Thoracic aorta (tissue), 2 donors: ENCODE data around the gene GALNT9. TPM values are rescaled to one million over a fixed set of nuclear protein-coding genes. Genes with fewer than 3 reads are reported as not detected.

Experiments used
- ATAC-seq: fragments of 150-250 bp; one replicate; pipeline ENCODE4 v1.8.0; 2017; ENCODE audit warnings: low read depth; ENCODE audit not compliant: insufficient number of reproducible peaks, low FRiP score
- DNase-seq: peaks from one replicate; pipeline ENCODE4 v3.0.0-alpha.2; 2020; ENCODE audit warnings: low spot score
- H3K27ac ChIP-seq, 2 donors: fragments of 200-600 bp; sonication (generic); 1 replicate in 1 of 2; 2 replicates in 1 of 2; pipeline ENCODE4 v1.5.1; 2016; ENCODE audit warnings: mild to moderate bottlenecking in 2 of 2, moderate library complexity in 2 of 2
- H3K27me3 ChIP-seq: fragments of 200-600 bp; sonication (generic); replicated peaks from 2 replicates; pipeline ENCODE4 v1.6.0; 2016; ENCODE audit warnings: mild to moderate bottlenecking; ENCODE audit not compliant: insufficient read depth
- H3K36me3 ChIP-seq: fragments of 200-600 bp; sonication (generic); one replicate; pipeline ENCODE4 v1.5.1; 2016
- H3K4me1 ChIP-seq, 2 donors: fragments of 200-600 bp; sonication (generic); 1 replicate in 1 of 2; 2 replicates in 1 of 2; pipeline versions ENCODE4 v1.5.1 to v1.6.0; 2016; ENCODE audit warnings: low read depth in 2 of 2, mild to moderate bottlenecking in 1 of 2; ENCODE audit not compliant: control insufficient read depth in 1 of 2
- H3K4me3 ChIP-seq: fragments of 200-600 bp; sonication (generic); 2 replicates; pipeline ENCODE4 v1.5.1; 2016; ENCODE audit warnings: mild to moderate bottlenecking
- H3K9me3 ChIP-seq: fragments of 200-600 bp; sonication (generic); 2 replicates; pipeline ENCODE4 v1.5.1; 2016
- CTCF ChIP-seq: fragments of 200-600 bp; sonication (generic); IDR thresholded peaks from one replicate; pipeline ENCODE4 v1.5.1; 2019; ENCODE audit warnings: antibody characterized with exemption
- total RNA-seq, 2 donors: library from RNA; depleted of rRNA; stranded (reverse); fragments of >200 nt; gene quantifications; one replicate each; pipeline versions ENCODE4 v1.1.0 to v1.2.3, GENCODE V29; 2016

Gene GALNT9
- total RNA-seq, 2 donors from 2014 or later, result 1.7 TPM; not detected in 1

- TF ChIP-seq CTCF, result no peak
- ATAC-seq, result no peak
- Histone ChIP-seq H3K27me3 (no peaks in the 10 kb centered on the region), H3K4me3 (no peak overlapping the region), H3K36me3 (no peaks in the 10 kb centered on the region), H3K27ac (no peak overlapping the region), H3K4me1 (no peaks in the 10 kb centered on the region), H3K9me3 (no peaks in the 10 kb centered on the region)
- no peak for DNase-seq
Measured at GRCh38 chr12:132264086-132265010, 65.0 kb downstream of the GALNT9 start.

GRCh38 chr12:132263451-132264049 is 65.8 kb downstream of the GALNT9 start:
- no peak for TF ChIP-seq CTCF
- ATAC-seq (no peak), DNase-seq (no peak)
- H3K4me3 ChIP-seq, result no peak overlapping the region
- no peaks in the 10 kb centered on the region for H3K9me3 ChIP-seq
- H3K4me1 ChIP-seq, result no peaks in the 10 kb centered on the region
- no peak overlapping the region for H3K27ac ChIP-seq
- H3K36me3 ChIP-seq, result no peaks in the 10 kb centered on the region
- H3K27me3 ChIP-seq, result no peaks in the 10 kb centered on the region

- Histone ChIP-seq H3K9me3 (no peaks in the 10 kb centered on the region), H3K27me3 (no peaks in the 10 kb centered on the region), H3K4me1 (no peaks in the 10 kb centered on the region), H3K36me3 (no peaks in the 10 kb centered on the region), H3K4me3 (no peak overlapping the region), H3K27ac (no peak overlapping the region)
- no peak for DNase-seq
- TF ChIP-seq CTCF, result no peak
- ATAC-seq, result no peak
Measured at GRCh38 chr12:132263061-132263360, 66.4 kb downstream of the GALNT9 start.

- no peak for TF ChIP-seq CTCF
- H3K36me3 ChIP-seq, result no peaks in the 10 kb centered on the region
Measured at GRCh38 chr12:132262256-132263060, 66.9 kb downstream of the GALNT9 start.

More at GRCh38 chr12:132262256-132263060, 66.9 kb downstream of the GALNT9 start:
- Histone ChIP-seq H3K27ac (no peak overlapping the region), H3K4me1 (no peaks in the 10 kb centered on the region), H3K4me3 (no peak overlapping the region), H3K9me3 (no peaks in the 10 kb centered on the region), H3K27me3 (no peaks in the 10 kb centered on the region)
- DNase-seq (no peak), ATAC-seq (no peak)
